HG02943 (cell line): ENCODE data around the gene LRRC47.

ENCODE experiments used
- ATAC-seq: cut with Tn5 transposase; IDR thresholded peaks from one replicate; pipeline ENCODE4 v1.9.1; 2021; ENCODE audit warnings: mild to moderate bottlenecking, low read depth, moderate library complexity; ENCODE audit not compliant: unreplicated experiment

The LRRC47 gene

DNA sequence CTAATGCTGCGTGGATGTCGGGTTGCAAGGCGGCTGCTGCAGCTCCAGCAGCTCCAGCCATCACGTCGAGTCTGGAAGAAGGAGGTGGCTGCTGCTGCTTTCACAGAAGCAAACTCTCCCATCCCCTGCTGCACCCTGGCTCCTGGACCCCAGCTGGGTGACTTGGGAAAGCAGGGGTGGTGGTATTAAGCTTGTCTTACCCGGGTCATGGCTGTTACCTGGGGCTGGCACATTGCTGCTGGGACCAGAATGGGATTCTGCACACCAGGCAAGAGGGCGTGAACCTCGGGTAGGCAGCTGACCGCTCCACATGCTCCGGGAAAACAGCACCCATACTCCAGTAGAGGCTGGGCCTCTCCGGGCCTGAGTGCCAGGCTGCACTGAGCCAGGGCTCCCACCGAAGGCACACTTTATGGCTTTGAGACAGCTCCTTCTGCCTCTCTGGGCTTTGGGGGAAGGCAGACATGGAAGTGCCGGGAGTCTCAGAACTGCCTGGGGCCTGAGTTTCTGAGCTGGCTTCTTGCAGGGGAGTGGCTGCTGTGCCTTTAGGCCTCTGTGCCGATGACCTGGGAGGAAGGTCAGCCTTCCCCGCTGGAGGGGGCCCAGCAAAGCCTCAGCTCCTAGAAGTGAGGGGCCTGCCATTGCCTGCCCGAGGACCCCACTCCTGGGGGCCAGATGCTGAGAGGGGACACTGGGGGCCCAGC is 22.6 kb downstream of the LRRC47 start:
- ATAC-seq: no peak

DNA sequence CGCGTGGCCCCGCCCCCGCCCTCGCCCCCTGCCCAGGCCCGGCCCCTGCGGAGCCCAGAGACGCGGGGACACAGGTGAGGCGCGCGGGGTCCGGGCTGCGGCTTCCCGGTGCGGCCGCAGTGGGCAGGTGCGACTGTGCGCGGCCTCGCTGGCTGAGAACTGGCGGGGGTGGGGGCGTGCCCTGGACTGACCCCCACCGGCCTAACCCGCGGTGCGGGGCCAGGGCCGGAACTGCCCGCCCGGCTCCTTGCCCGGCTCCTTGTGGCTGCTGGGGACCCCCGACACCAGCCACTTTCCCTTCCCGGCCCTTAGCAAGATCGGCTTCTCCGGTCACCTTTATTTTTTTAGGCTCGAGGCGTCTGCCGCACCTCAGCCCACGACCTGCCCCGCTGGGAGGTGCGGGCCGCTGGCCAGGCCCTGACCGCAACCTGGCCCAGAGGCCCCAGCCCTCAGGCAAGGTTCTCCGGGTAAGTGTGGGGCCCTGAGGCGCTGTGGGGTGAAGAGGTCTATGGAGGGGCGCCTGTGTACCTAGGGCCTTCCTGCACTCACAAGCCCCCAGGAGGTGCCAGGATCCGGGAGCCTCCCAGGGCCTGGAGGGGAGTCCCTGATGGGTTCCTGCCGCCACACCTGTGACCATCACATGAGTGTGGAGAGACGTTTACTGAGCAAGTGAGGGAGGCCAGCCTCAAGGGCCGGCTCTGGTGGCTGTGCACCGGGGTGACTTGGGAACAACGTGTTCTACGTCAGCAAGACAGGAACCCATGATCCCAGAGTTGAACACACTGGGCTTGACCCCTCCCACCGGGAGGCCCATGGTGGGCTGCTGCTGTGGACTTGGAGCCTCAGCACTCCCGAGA is 23.4 kb downstream of the LRRC47 start, which contains the start of gene SMIM1:
TSS of gene SMIM1 (plus strand) at position 35 of the 857 bp plus-strand sequence. CDS start 2,625 bp downstream, outside the sequence.
- peak; percentile 16 for ATAC-seq

DNA sequence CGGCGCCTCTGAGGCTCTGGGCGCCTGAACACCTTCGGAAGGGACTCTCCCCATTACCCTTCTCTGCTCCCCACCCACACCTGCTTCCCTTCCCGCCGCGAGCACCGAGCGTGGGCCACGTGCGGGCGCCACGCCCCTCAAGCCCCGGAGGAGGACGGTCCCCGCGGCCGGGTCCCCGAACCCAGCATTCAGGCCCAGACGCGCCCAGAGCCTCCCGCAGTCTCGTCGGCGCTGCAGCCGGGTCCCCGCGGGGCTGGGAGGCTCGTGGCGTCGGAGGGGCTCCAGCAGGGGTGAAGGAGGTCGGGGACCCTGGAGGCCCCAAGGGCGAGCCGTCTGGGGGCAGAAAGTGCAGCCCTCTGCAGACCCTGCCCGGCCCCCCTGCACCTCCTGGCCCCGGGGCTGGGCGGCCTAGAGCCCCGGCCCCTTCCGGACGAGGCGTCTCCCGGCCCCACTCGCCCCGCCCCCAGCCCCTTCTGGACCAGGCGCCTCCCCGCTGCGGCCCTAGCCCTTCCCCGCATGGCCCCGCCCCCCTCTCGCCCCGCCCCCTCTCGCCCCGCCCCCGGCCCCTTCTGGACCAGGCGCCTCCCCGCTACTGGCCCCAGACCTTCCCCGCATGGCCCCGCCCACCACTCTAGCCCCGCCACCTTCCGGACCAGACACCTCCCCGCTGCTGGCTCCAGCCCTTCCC is 24.1 kb downstream of the LRRC47 start:
- peak; percentile 47 for ATAC-seq

DNA sequence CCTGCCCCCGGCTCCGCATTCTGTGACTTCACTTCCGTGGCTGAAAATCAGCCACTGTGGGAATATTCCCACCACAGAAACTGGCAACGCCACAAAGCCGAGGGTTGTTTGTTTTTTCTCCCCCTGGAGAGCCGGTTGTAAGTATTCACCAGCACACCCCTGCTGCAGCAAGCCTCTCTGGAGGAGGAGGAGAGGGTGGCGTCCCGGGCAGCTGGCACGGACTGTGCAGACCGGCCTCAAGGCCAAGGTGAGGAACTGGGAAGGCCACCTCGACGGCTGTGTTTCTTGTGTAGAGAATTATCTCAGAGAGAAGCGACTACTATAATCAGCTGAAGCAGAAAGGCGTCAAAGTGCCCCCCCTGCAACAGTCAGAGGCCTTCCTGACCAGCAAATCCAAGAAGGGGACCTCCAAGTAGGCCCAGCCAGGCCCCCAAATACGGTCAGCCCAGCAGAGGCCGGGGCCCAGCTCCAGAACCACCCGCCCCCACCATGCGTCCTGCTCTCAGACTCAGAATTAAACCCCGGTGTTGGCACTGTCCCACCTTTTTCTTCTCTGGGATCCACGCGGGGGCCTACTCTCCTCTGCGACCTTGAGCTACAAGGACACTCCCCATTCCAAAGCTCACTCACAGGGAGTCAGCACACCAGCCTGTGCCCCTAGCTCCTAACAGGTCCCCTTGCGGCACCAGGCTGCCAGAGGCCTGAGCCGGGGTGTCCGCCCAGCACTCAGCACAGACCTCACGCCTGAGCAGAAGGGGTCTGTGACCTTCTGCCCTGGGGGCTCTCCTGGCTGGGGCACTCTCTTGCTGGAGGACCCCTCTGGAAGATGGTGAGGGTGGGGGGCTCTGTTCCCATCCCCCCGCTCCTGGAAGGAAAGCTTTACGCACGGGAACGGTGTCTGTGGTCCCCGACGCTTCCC is 24.9 kb downstream of the LRRC47 start:
- ATAC-seq: peak; percentile 9

DNA sequence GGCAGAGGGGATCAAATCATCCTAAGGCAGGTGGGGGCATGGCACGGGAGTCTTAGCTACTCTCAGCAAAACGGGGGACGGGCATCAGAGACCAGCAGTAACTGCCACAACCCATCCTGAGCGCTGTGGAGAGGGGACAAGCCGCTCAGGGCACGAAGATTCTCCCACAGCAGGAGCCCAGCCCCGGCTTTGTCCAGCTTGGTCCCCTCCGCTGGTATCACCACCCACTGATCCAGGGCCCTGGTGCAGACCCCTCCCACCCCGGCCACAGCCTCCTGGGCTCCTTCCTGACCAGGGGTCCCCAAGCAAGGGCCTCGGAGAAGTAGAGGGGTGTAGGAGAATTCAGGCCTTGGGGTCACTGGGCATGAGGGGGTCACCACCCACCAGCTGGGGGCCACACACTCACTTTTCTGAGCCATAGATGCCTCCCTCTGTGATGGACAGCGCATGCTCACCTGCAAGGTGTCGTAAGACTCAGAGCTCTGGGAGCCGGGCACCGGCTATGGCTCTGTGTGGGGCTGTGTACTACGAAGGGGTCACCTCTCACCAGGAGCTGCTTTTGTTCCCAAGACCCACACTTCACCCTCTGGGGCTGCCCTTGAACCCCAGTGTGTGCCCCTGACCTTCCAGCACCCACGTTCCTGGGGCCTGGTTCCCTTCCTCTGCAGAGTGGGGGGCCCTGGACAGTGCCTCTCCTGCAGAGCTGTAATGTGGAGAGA is 26.1 kb downstream of the LRRC47 start:
- ATAC-seq: no peak

DNA sequence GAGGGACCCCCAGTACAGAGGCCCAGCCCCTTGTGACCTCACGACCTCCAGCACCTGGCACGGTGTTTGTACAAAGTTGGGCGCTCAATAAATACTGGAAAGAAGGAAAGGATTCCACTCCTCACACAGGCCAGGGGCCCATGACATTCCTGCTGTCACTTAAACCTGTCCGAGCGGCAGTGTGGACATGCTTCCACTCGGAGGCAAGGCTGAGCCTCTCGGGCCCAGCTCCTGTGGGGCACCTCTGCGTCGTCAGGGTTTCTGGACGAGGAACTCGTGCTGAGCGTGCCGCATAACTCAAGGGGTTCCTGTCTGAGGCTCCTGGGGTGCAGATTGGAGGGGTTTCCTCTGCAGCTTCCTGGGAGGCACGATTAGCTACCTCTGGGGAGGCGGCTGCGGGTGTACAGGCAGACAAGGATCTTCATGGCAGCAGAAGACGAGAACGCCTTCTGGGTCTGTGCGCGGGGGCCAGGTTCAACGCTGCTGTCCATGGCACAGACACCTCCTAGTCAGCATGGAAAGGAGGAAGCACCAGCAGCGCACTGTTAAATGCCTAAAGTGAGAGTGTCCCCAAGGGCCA is 27.4 kb downstream of the LRRC47 start:
- no peak for ATAC-seq

DNA sequence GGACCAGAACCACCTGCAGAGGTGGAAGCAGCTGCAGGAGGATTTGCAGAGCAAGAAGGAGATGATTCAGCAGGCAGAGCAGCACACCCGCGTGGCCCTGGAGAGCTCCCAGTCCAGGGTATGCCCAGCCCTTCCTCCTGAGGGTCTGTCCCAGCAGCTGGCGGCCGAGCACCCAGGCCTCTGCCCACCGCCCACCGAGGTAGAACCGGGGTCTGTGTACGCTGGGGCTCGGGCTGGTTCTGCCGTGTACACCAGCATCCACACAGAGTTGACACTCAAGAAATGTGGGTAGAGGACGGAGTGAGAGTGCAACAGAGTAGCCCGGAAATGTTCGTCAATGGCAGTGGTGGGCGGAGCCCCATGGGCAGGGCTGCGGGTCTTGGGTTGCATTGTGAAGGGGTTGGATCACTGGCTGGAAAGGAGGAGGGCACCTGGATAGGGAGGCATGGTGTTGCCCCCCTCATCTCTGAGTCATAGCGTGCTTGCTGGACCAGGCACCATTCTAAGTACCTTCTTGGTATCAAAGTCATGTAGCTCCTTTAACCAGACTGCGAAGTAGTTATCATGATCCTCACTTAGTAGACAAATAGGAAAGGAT is 28.9 kb downstream of the LRRC47 start:
- no peak for ATAC-seq

DNA sequence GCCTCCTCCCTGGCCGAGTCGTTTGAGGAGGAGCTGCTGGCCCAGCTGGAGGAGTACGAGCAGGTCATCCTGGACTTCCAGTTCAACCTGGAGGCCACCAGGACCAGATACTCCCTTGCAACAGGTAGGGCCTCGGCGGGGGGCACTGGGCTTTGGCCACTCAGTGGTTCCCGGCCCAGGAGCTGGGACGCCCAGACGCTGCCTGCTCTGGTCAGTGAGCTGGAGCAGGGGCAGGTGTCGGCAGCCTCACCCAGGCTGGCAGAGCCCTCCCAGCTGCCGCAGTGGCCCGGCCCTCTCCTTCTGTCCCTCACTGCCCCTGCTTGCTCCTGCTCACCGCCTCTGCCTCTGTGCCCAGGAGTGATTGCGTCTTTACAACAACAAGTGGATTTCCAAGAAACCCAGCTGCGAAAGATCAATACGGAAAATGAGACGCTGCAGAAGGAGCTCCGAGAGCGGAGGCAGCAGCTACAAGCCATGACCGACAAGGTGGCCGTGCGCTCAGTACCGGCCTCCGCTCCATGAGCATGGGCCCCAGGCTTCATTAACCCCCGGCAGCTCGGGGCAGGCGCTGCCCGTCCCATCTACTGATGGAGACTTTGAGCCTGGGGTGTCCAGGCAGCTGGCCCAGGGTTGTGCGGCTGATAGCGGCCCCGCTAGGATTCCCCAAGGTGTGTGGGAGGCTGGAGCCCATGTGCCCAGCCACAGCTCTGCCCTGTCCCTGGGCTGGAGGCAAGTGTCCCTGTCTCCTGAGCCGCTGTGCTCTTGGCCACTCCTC is 32.8 kb downstream of the LRRC47 start:
- ATAC-seq: no peak

DNA sequence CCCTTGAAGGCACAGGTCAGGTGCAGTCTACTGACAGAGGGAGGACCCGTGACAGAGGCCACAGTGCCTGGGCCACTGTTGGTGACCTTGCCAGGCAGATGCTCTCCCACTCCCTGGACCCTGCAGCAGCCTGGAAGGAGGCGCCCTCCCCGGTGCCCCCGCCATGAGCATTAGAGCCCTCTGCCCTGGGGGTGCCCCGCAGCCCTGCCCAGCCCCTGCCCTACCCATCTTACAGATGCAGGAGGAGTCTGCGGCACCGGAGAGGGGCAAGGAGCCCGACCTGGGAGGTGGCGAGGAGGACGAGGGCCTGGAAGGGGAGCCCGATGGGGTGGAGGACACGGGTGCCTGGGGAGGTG is 33.4 kb downstream of the LRRC47 start:
- ATAC-seq: no peak

DNA sequence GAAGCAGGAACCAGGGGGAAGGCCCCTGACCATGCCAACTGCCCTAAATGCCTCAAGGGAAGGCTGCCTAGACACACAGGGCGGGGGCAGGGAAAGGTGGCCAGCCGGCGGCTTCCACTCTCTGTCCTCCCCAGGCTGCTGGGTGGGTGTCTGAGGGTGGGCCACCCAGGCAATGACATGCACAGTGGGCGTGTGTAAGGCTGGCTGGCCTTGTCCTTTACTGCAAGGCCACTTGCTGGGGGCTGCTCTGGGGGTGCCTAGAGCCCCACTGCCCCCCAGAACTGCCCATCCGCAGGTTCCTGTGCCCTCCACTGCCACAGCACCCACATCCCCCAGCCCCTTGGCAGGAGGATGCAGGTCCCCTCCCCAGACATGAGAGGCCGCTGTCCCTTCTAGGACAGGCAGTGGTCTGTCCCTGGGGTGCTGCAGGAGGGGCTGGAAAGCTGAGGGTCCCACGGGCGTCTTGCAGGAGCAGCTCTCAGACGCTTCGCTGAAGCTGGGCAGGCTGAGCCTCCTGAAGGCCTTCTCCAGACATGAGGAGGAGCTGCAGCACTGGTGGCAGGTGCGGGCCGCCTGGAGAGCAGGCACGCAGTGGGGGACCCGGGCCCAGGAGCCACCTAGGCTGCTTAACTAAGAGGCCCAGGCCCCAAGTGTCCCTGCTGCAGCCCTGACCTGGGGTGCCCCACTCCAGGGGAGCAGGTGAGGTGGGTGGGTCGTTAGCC is 34.0 kb downstream of the LRRC47 start:
- ATAC-seq: no peak

DNA sequence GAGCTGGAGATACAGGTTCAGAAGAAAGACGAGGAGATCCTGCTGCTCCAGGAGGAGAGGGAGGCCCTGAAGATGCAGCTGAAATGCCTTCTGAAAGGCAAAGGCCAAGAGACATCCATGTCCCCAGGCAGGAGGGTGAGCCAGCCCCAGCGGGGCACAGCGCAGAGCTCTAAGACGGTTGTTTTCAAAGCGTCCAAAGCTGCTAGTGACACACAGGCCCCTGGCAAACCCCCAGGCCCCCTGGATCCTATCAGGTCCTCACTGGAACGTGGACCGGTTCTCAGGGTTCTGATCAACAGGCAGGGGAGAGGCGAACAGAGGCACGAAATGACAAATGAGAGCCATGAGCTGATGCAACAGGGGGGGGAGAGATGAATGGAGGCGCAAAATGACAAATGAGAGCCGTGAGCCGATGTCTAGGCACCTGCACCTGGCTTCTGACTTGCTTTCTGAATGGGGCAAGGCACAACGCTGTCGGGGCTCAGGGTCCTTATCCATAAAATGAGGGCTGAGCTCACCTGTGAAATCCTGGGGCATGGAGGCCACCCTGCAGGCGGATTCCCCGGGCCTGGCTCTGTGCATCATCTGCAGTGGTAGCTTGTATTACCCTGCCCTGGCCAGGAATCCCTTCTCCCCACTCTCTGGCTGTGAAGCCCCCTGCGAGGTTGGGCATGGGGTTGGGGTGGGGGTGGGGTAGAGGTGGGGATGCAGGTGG is 34.8 kb downstream of the LRRC47 start:
- no peak for ATAC-seq

DNA sequence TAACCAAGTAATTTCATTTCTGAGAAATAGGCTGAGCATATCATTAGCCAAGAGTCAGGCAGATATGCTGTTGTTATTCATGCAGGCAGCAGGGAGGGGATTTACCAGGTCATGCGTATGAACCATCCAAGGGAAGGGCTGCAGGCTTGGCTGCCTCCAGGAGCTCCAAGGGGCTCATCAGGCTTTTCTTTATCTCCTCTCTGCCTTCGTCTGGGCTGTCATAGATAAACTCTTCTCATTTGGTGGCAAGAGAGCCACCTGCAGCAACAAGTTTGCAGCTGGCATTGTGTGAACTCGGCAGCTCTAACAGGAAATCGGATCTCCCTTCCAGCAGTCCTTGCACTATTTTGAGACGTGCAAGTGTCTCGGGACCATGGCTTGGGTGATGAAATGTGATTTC is 36.5 kb downstream of the LRRC47 start:
- ATAC-seq: no peak

DNA sequence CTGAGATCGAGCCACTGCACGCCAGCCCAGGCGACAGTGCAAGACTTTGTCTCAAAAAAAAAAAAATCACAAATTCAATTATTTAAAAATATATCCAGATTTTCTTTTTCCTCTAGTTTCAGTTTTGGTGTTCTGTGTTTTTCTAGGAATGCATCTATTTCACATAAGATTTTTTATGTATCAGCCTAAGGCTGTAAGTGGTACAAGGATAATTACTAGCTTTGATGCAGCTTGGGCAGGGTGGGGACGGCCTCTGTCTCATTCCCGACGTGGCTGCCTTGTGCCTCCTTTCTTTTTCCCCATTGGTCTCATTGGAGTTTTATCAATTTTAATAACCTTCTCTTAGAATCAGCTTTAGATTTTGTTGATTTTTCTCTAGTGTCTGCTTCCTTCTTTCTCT is 37.1 kb downstream of the LRRC47 start:
- no peak for ATAC-seq

DNA sequence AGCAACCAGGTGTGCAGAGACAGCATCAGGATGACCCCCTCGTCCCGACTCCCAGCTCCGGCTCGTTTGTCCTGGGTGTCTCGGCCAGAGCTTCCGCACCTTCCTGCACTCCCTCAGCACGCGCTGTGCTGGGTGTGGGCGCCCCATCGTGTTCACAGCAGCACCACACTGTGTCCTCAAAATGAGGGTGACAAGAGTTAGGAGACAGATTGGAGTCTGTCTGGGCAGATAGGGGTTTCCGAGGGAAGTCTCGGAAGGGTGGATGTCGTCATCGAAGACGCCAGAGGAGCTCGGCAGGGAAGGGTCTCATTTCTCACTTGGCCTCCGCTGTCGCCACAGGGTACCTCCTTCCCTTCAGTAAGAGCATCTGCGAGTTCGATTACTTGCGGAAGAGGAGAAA is 39.9 kb downstream of the LRRC47 start:
- ATAC-seq: no peak

DNA sequence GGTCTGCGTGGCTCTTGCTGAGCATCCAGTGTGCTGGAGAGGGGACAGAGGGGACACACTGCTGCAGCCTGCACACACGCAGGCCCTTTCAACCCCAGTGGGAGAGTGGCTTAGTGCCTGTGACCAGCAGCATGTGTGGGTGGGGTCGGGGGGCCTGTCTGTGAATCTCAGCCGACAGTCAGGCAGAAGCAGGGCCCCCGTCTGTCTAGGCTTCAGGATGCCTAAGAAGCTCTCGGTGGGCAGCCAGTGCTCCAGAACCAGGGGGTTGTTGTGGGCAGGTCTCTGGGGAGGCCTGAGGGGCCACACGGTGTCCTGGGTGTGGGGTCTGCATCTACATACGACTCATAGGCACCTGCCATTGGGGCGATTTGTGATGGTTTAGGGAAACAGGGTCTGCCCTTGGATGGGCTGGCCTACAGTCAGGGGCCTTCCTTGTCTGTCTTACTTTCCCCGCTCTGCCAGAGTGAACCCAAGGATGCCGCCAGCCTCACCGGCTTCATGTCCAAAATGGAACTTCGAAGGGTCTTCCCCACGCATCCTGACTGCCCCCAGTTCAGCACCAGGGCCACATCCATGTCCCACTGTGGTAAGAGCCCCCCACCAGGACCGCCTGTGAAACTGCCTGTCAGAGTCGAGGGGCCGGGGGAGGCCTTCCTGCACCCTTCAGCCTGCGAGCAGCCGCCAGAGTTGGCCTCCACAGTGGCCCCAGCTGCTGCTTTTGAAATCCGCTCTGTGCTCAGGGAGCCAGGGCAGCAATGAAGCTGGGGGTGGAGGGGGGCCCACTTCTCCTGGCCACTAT is 42.4 kb downstream of the LRRC47 start:
- ATAC-seq: no peak

DNA sequence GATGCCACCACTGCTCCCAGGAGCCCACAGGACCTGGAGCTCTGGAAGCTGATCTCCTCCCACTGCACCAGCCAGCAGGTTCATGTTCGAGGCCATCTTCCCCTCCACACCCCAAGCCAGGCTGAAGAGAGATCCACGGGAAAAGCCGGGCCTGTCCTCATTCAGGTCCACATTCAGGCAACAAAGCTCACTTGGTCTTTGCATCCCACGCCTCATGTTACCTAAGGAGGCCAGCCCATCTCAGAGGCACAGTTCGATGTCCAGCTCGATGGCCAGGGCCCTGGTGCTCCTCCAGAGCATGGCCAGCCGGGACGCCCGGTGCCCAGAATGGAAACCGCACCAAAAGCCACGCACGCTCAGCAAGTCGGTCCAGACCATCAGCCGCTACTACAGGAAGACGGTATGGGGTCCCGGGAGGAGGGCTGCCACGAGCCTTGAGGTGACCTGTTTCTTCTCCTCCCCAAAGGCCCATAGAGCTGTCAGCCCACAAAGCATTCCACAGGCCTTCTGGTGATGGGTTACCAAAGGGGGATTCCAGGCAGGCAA is 43.8 kb downstream of the LRRC47 start, which contains the start of gene CCDC27:
TSS of gene CCDC27 (plus strand) at position 51 of the 546 bp plus-strand sequence. CDS start at position 83, 32 bp downstream.
- ATAC-seq: no peak
